Measurements from ENCODE around the gene CTDNEP1.

- TF ChIP-seq TAF1 (IDR thresholded peaks at IDR 0.05; ENCODE audit: borderline replicate concordance, low read depth, low read length) (no peak), TEAD4 (IDR thresholded peaks at IDR 0.05; ENCODE audit: borderline replicate concordance, insufficient read depth) (no peak), REST (IDR thresholded peaks at IDR 0.05; ENCODE audit: low read depth, low read length) (no peak), POLR2AphosphoS5 (IDR thresholded peaks at IDR 0.05; ENCODE audit: low read depth, low read length) (no peak), CTCF (IDR thresholded peaks at IDR 0.05) (no peak), MAX (IDR thresholded peaks at IDR 0.05; ENCODE audit: low read depth) (no peak)
Observed at GRCh38 chr17:7281953-7282751, 30.6 kb upstream of the CTDNEP1 start.
